HG02571 (cell line): ENCODE results near the gene SELPLG.
"Not testable (repeated sequence)": the region's sequence is repeated elsewhere in the genome, so short reads cannot be mapped to it uniquely, and the experiment has no call there.

Experiments
- ATAC-seq: cut with Tn5 transposase; IDR thresholded peaks from one replicate; pipeline ENCODE4 v1.9.1; 2021; ENCODE audit warnings: mild to moderate bottlenecking, moderate library complexity; ENCODE audit not compliant: unreplicated experiment

SELPLG gene

GRCh38 chr12:108656247-108656646 lies 22.6 kb upstream of the SELPLG start:
- not testable (repeated sequence) for ATAC-seq

GRCh38 chr12:108655812-108656175 lies 22.1 kb upstream of the SELPLG start:
- not testable (repeated sequence) for ATAC-seq

GRCh38 chr12:108654622-108655021 lies 20.9 kb upstream of the SELPLG start:
- not testable (repeated sequence) for ATAC-seq

- ATAC-seq, result no peak
Measured at GRCh38 chr12:108653922-108654321, 20.2 kb upstream of the SELPLG start.

GRCh38 chr12:108653082-108653516 lies 19.4 kb upstream of the SELPLG start:
- no peak for ATAC-seq

- no peak for ATAC-seq
Measured at GRCh38 chr12:108650083-108650482, 16.4 kb upstream of the SELPLG start.

GRCh38 chr12:108649669-108650068 lies 16.0 kb upstream of the SELPLG start:
- ATAC-seq, result no peak

GRCh38 chr12:108649126-108649525 lies 15.4 kb upstream of the SELPLG start:
- no peak for ATAC-seq

- no peak for ATAC-seq
Measured at GRCh38 chr12:108648371-108648770, 14.7 kb upstream of the SELPLG start.

- ATAC-seq, result no peak
Measured at GRCh38 chr12:108647585-108648287, 14.0 kb upstream of the SELPLG start.

- ATAC-seq, result no peak
Measured at GRCh38 chr12:108646600-108647579, 13.2 kb upstream of the SELPLG start.

GRCh38 chr12:108645686-108646599 lies 12.2 kb upstream of the SELPLG start:
- no peak for ATAC-seq

- no peak for ATAC-seq
Measured at GRCh38 chr12:108644811-108645120, 11.1 kb upstream of the SELPLG start.

GRCh38 chr12:108643941-108644810 lies 10.5 kb upstream of the SELPLG start:
- ATAC-seq, result no peak

- ATAC-seq, result no peak
Measured at GRCh38 chr12:108642899-108643654, 9.4 kb upstream of the SELPLG start.

- ATAC-seq, result no peak
Measured at GRCh38 chr12:108642269-108642870, 8.7 kb upstream of the SELPLG start.

GRCh38 chr12:108641446-108642268 lies 8.0 kb upstream of the SELPLG start:
- ATAC-seq, result no peak

- no peak for ATAC-seq
Measured at GRCh38 chr12:108640802-108641445, 7.2 kb upstream of the SELPLG start.
